GM18519 (cell line): ENCODE measurements around the gene LPP.

Experiments
- ATAC-seq: cut with Tn5 transposase; IDR thresholded peaks from one replicate; pipeline ENCODE4 v1.9.1; 2021; ENCODE audit warnings: mild to moderate bottlenecking, moderate library complexity; ENCODE audit not compliant: unreplicated experiment, low FRiP score

Gene LPP

GRCh38 chr3:188559072-188559429, 405.1 kb downstream of the LPP start:
- no peak for ATAC-seq

- no peak for ATAC-seq
Measured at GRCh38 chr3:188559856-188560255, 405.9 kb downstream of the LPP start.

- ATAC-seq = no peak
Measured at GRCh38 chr3:188562144-188562543, 408.2 kb downstream of the LPP start.

- ATAC-seq = no peak
Measured at GRCh38 chr3:188567478-188568195, 413.7 kb downstream of the LPP start.

GRCh38 chr3:188568736-188569135, 414.8 kb downstream of the LPP start:
- no peak for ATAC-seq

- ATAC-seq = no peak
Measured at GRCh38 chr3:188571531-188572095, 417.7 kb downstream of the LPP start.

GRCh38 chr3:188573291-188573940, 419.5 kb downstream of the LPP start:
- no peak for ATAC-seq

- no peak for ATAC-seq
Measured at GRCh38 chr3:188573956-188574355, 420.0 kb downstream of the LPP start.

GRCh38 chr3:188574885-188575284, 420.9 kb downstream of the LPP start:
- no peak for ATAC-seq

- no peak for ATAC-seq
Measured at GRCh38 chr3:188575501-188575900, 421.5 kb downstream of the LPP start.

GRCh38 chr3:188577539-188577938, 423.6 kb downstream of the LPP start:
- ATAC-seq = no peak

- ATAC-seq = no peak
Measured at GRCh38 chr3:188578576-188579363, 424.8 kb downstream of the LPP start.

- ATAC-seq = no peak
Measured at GRCh38 chr3:188580223-188580622, 426.3 kb downstream of the LPP start.

GRCh38 chr3:188580659-188581058, 426.7 kb downstream of the LPP start:
- no peak for ATAC-seq

- ATAC-seq = no peak
Measured at GRCh38 chr3:188581365-188581764, 427.4 kb downstream of the LPP start.

GRCh38 chr3:188581792-188582191, 427.8 kb downstream of the LPP start:
- ATAC-seq = no peak

- ATAC-seq = no peak
Measured at GRCh38 chr3:188583341-188584161, 429.6 kb downstream of the LPP start.

GRCh38 chr3:188584162-188584529, 430.2 kb downstream of the LPP start:
- ATAC-seq = no peak

- no peak for ATAC-seq
Measured at GRCh38 chr3:188584958-188585689, 431.2 kb downstream of the LPP start.

- no peak for ATAC-seq
Measured at GRCh38 chr3:188589071-188589470, 435.1 kb downstream of the LPP start.
